Neuron (in vitro differentiated cells): ENCODE measurements around the gene SLIT3.

Source experiments
- H2AFZ ChIP-seq: one replicate; pipeline ENCODE4 v1.6.1; 2013; ENCODE audit warnings: low read depth, mild to moderate bottlenecking, inconsistent platforms, low read length, moderate library complexity
- H3K27me3 ChIP-seq: one replicate; pipeline ENCODE4 v1.6.1; 2013; ENCODE audit warnings: low read length; ENCODE audit not compliant: insufficient read depth
- H3K36me3 ChIP-seq: one replicate; pipeline ENCODE4 v1.6.1; 2013; ENCODE audit warnings: low read length; ENCODE audit not compliant: insufficient read depth
- H3K4me1 ChIP-seq: one replicate; pipeline ENCODE4 v1.6.1; 2013; ENCODE audit warnings: low read length; ENCODE audit not compliant: insufficient read depth
- H3K4me3 ChIP-seq: 2 replicates; pipeline ENCODE4 v1.5.1; 2013; ENCODE audit warnings: mild to moderate bottlenecking, low read length, moderate library complexity
- H3K9me3 ChIP-seq: one replicate; pipeline ENCODE4 v1.6.1; 2013; ENCODE audit warnings: low read length

SLIT3 gene

DNA sequence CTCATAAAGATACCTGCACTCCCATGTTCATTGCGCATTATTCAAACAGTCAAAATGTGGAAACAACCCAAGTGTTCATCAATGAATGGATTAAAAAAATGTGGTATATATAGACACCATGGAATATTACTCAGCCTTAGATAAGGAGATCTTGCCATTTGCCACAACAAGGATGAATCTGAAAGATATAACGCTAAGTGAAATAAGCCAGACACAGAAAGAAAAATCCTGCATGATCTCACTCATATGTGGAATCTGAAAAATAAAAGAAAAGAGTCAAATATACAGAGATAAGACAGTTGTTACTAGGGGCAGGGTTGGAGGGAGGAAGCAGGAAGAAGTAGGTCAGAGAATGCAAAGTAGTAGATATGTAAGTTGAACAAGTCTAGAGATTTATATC lies 17.6 kb upstream of the SLIT3 start:
- no peak overlapping the region for H2AFZ ChIP-seq
- no peaks in the 10 kb centered on the region for H3K36me3 ChIP-seq
- no peak overlapping the region for H3K4me3 ChIP-seq
- H3K27me3 ChIP-seq, result peaks cover 4% of the 10 kb centered on the region
- H3K4me1 ChIP-seq, result no peaks in the 10 kb centered on the region
- H3K9me3 ChIP-seq, result no peaks in the 10 kb centered on the region

DNA sequence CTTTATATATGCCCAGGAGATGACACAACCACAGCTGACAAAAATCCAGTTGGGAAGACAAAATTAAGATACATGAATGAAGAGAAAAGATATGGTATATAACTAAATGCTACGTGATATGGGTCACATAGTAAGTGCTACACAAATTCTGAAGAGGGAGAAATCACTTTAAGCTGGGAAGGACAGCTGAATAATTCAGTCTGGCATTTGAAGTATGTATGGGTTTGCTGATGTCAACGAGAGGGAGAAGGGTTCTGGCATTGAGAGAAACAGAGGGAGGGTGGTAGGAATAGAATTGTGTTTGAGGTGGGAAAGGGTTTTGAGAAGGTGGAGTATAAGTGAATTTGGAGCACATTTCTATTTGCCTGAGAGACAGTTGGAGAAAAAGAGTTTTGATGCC lies 6.7 kb upstream of the SLIT3 start:
- no peaks in the 10 kb centered on the region for H3K9me3 ChIP-seq
- no peak overlapping the region for H2AFZ ChIP-seq
- no peak overlapping the region for H3K4me3 ChIP-seq
- H3K27me3 ChIP-seq, result no peaks in the 10 kb centered on the region
- H3K36me3 ChIP-seq, result no peaks in the 10 kb centered on the region
- H3K4me1 ChIP-seq, result no peaks in the 10 kb centered on the region

- Histone ChIP-seq H3K36me3 (no peaks in the 10 kb centered on the region), H3K4me1 (no peaks in the 10 kb centered on the region), H3K27me3 (peaks cover 18% of the 10 kb centered on the region), H2AFZ (no peak overlapping the region), H3K9me3 (no peaks in the 10 kb centered on the region), H3K4me3 (no peak overlapping the region)
Measured at GRCh38 chr5:169305366-169305765, 4.4 kb upstream of the SLIT3 start.

DNA sequence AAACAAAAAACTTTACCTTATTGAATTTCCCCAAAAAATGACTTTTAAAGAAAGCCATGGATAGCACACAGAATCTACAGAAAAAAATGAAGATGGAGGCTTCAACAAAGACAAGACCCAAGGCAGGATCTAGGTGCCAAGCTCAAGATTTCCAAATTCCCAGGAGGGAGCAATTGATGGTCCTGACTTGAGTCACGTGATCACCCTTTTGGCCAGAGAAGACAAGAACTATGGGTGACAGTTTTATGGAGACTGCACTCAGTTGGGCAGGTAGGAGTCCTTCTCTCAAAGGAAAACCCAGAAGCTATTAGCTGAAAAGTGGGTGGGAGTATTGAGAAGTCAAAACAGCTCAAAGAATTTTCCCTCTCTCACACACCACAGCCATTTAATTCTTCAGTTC lies 3.2 kb upstream of the SLIT3 start:
- H3K36me3 ChIP-seq, result no peaks in the 10 kb centered on the region
- H3K9me3 ChIP-seq, result no peaks in the 10 kb centered on the region
- H3K4me3 ChIP-seq, result no peak overlapping the region
- H3K4me1 ChIP-seq, result no peaks in the 10 kb centered on the region
- H3K27me3 ChIP-seq, result peaks cover 30% of the 10 kb centered on the region
- no peak overlapping the region for H2AFZ ChIP-seq

- Histone ChIP-seq H3K4me1 (no peaks in the 10 kb centered on the region), H3K9me3 (no peaks in the 10 kb centered on the region), H2AFZ (no peak overlapping the region), H3K36me3 (no peaks in the 10 kb centered on the region), H3K27me3 (peaks cover 40% of the 10 kb centered on the region), H3K4me3 (no peak overlapping the region)
Measured at GRCh38 chr5:169303119-169303515, 2.2 kb upstream of the SLIT3 start.

DNA sequence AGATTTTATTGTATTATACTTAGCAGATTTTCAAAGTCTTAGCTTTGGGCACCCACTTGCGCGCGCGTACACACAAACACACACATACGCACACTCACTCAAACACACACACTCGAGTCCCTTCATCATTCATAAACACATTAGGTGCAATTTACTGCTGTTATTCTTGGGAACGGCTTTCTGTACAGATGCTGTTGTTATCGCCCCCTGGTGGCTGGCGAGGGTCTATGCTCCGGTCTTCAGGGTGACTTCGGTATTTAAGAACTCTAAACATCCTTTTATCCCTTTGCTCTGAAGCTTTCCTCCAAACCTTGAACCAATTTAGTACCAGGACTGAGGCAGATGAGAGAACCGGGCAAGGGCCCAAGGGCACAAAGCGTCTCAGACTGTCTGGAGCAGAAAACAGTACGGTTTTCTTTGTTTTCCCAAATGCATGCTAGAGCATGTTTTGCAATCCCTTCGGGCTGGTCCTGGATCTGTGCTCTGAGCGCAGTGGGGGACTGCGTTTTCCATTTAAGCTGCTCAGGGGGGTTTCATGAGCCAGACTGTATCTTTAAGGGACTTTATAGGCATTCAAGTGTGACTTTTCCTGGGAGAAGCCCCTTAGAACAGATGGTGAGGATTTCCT lies 1.7 kb upstream of the SLIT3 start:
- Histone ChIP-seq H3K4me3 (no peak overlapping the region), H3K9me3 (no peaks in the 10 kb centered on the region), H3K27me3 (peaks cover 45% of the 10 kb centered on the region), H2AFZ (no peak overlapping the region), H3K4me1 (no peaks in the 10 kb centered on the region), H3K36me3 (no peaks in the 10 kb centered on the region)

GRCh38 chr5:169301986-169302385 lies 1.0 kb upstream of the SLIT3 start:
- peaks cover 50% of the 10 kb centered on the region for H3K27me3 ChIP-seq
- H3K4me3 ChIP-seq, result no peak overlapping the region
- H3K9me3 ChIP-seq, result no peaks in the 10 kb centered on the region
- H3K36me3 ChIP-seq, result no peaks in the 10 kb centered on the region
- H3K4me1 ChIP-seq, result no peaks in the 10 kb centered on the region
- no peak overlapping the region for H2AFZ ChIP-seq

- Histone ChIP-seq H3K9me3 (no peaks in the 10 kb centered on the region), H3K27me3 (peaks cover 53% of the 10 kb centered on the region), H2AFZ (no peak overlapping the region), H3K36me3 (no peaks in the 10 kb centered on the region), H3K4me1 (no peaks in the 10 kb centered on the region), H3K4me3 (no peak overlapping the region)
Measured at GRCh38 chr5:169301386-169301934, 521 bp upstream of the SLIT3 start.

GRCh38 chr5:169299663-169300467 lies 1.1 kb downstream of the SLIT3 start:
- no peaks in the 10 kb centered on the region for H3K9me3 ChIP-seq
- H3K4me1 ChIP-seq, result no peaks in the 10 kb centered on the region
- no peaks in the 10 kb centered on the region for H3K36me3 ChIP-seq
- H2AFZ ChIP-seq, result no peak overlapping the region
- no peak overlapping the region for H3K4me3 ChIP-seq
- peaks cover 55% of the 10 kb centered on the region for H3K27me3 ChIP-seq

- no peaks in the 10 kb centered on the region for H3K9me3 ChIP-seq
- H3K27me3 ChIP-seq, result peaks cover 55% of the 10 kb centered on the region
- H3K36me3 ChIP-seq, result no peaks in the 10 kb centered on the region
- H3K4me3 ChIP-seq, result no peak overlapping the region
- no peaks in the 10 kb centered on the region for H3K4me1 ChIP-seq
- no peak overlapping the region for H2AFZ ChIP-seq
Measured at GRCh38 chr5:169299191-169299662, 1.7 kb downstream of the SLIT3 start.

GRCh38 chr5:169298193-169298592 lies 2.7 kb downstream of the SLIT3 start:
- Histone ChIP-seq H3K27me3 (peaks cover 55% of the 10 kb centered on the region), H2AFZ (no peak overlapping the region), H3K4me3 (no peak overlapping the region), H3K9me3 (no peaks in the 10 kb centered on the region), H3K36me3 (no peaks in the 10 kb centered on the region), H3K4me1 (no peaks in the 10 kb centered on the region)

DNA sequence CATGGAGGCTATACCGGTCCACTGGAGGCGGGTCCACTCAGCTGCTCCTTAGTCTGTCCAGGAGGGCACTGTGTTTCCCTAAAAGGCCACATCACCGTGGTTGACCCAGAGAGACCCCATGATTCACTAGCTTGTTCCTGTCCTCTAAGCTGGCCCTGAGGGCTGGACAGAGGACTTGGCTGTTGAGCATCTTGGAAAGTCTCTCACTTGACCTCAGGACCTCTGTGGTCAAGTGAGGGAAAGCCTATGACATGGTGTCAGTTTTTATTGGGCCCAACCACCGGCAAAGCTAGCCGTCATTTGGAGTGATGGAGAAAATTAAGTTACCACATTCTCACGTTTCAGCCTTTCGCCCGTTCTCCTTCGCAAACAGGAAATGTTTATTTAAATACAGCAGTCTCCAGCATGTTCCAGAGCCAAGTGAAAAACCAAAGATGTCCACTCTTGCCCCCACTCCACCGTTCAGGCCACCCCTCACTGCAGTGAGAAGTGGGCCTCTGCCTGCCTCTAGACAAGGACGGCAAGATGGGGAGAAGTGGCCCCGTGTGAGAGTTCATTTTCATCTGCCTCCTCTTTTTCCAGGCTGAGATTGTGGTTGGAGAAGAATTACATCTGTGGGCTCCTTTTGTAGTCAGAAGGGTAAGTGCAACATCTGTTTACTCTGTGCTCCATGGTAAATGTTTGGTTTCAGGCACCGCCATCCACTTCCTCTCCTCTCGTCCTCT lies 4.4 kb downstream of the SLIT3 start:
- Histone ChIP-seq H2AFZ (no peak overlapping the region), H3K9me3 (no peaks in the 10 kb centered on the region), H3K4me3 (no peak overlapping the region), H3K27me3 (peaks cover 47% of the 10 kb centered on the region), H3K36me3 (no peaks in the 10 kb centered on the region), H3K4me1 (no peaks in the 10 kb centered on the region)

- H3K9me3 ChIP-seq, result no peaks in the 10 kb centered on the region
- H3K27me3 ChIP-seq, result peaks cover 36% of the 10 kb centered on the region
- H3K4me3 ChIP-seq, result no peak overlapping the region
- no peaks in the 10 kb centered on the region for H3K4me1 ChIP-seq
- no peaks in the 10 kb centered on the region for H3K36me3 ChIP-seq
- H2AFZ ChIP-seq, result no peak overlapping the region
Measured at GRCh38 chr5:169295306-169295705, 5.6 kb downstream of the SLIT3 start.
